HL-60 (cell line): ENCODE measurements around the gene UNC119.

Source experiments
- POLR2AphosphoS5 ChIP-seq: IDR thresholded peaks from 2 replicates; pipeline ENCODE4 v1.6.1; 2012; ENCODE audit warnings: low read depth
- TF ChIP-seq, protein P1 (sequence below): IDR thresholded peaks from one replicate; pipeline ENCODE4 v1.5.1; 2011; ENCODE audit warnings: low read length, control low read depth, inconsistent platforms; ENCODE audit not compliant: insufficient read depth

DNA sequence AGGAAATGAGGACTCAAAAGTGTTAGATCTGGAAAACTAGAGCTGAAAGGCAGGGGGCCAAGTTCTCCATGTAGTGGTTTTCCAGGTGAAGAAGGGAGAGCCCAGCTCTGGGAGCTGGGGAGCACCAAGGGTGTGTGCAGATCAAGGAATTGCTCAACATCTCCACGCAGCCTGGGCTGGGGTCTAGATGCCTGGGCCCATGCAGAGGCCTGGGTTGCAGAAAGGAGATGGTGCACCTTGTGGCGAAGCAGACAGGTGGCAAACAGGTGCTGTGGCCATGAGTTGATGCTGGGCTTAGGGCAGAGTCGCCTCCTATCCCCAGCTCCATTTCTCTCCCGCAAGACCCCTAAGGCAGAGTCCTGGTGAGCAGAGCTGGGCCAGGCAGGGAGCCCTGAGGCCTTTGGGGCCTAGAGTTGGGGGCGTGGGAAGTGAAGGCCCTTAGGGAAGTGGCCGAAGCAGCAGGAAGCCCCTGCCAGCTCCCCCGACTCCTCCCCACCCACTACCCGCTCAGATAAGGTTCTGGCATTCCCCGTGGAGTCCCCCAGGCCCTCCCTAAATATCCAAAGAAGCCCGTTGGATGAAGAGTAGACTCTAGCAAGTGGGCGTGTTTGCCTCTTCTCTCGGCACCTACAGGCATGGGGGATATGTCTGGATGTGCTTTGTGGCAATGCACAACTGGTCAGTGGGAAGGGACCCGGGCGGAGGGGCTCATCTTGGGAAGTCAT is 45.5 kb downstream of the UNC119 start:
- TF ChIP-seq, protein P1, sequence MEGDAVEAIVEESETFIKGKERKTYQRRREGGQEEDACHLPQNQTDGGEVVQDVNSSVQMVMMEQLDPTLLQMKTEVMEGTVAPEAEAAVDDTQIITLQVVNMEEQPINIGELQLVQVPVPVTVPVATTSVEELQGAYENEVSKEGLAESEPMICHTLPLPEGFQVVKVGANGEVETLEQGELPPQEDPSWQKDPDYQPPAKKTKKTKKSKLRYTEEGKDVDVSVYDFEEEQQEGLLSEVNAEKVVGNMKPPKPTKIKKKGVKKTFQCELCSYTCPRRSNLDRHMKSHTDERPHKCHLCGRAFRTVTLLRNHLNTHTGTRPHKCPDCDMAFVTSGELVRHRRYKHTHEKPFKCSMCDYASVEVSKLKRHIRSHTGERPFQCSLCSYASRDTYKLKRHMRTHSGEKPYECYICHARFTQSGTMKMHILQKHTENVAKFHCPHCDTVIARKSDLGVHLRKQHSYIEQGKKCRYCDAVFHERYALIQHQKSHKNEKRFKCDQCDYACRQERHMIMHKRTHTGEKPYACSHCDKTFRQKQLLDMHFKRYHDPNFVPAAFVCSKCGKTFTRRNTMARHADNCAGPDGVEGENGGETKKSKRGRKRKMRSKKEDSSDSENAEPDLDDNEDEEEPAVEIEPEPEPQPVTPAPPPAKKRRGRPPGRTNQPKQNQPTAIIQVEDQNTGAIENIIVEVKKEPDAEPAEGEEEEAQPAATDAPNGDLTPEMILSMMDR = no peak
- no peak for TF ChIP-seq POLR2AphosphoS5
